HUES64 (cell line): ENCODE results near the gene DDX60.
"Not testable (repeated sequence)": the region's sequence is repeated elsewhere in the genome, so short reads cannot be mapped to it uniquely, and the experiment has no call there.

Experiments used
- H3K27ac ChIP-seq: 2 replicates; pipeline ENCODE4 v1.7.0; 2013; ENCODE audit warnings: low read depth, low read length, inconsistent platforms
- H3K27me3 ChIP-seq: 2 replicates; pipeline ENCODE4 v1.6.1; 2013; ENCODE audit warnings: mild to moderate bottlenecking, low read length; ENCODE audit not compliant: insufficient read depth
- H3K36me3 ChIP-seq: 2 replicates; pipeline ENCODE4 v1.6.1; 2013; ENCODE audit warnings: mild to moderate bottlenecking, low read length; ENCODE audit not compliant: insufficient read depth
- H3K4me1 ChIP-seq: 2 replicates; pipeline ENCODE4 v1.6.1; 2013; ENCODE audit warnings: mild to moderate bottlenecking, low read length, moderate library complexity; ENCODE audit not compliant: insufficient read depth
- H3K4me3 ChIP-seq: 2 replicates; pipeline ENCODE4 v1.5.1; 2013; ENCODE audit warnings: mild to moderate bottlenecking, low read length, moderate library complexity
- H3K9ac ChIP-seq: 2 replicates; pipeline ENCODE4 v1.6.1; 2013; ENCODE audit warnings: mild to moderate bottlenecking, low read depth, low read length
- H3K9me3 ChIP-seq: 2 replicates; pipeline ENCODE4 v1.6.1; 2013; ENCODE audit warnings: low read depth, low read length; ENCODE audit not compliant: insufficient read depth
- WGBS: fragments of 150-250, 120-280 bp; methylation state at CpG from one replicate; pipeline ENCODE4 v1.1.7; 2013; ENCODE audit warnings: missing lambda C conversion rate; 5-methylcytosine and 5-hydroxymethylcytosine counted together

DDX60 gene

GRCh38 chr4:168291242-168291641 is 27.3 kb downstream of the DDX60 start:
- Histone ChIP-seq H3K27me3 (no peaks in the 10 kb centered on the region), H3K9ac (no peak overlapping the region), H3K4me1 (no peaks in the 10 kb centered on the region), H3K27ac (no peak overlapping the region), H3K4me3 (no peak overlapping the region), H3K36me3 (no peaks in the 10 kb centered on the region), H3K9me3 (no peaks in the 10 kb centered on the region)
- no CpG with 5 or more reads among the region's 1 CpG for WGBS

DNA sequence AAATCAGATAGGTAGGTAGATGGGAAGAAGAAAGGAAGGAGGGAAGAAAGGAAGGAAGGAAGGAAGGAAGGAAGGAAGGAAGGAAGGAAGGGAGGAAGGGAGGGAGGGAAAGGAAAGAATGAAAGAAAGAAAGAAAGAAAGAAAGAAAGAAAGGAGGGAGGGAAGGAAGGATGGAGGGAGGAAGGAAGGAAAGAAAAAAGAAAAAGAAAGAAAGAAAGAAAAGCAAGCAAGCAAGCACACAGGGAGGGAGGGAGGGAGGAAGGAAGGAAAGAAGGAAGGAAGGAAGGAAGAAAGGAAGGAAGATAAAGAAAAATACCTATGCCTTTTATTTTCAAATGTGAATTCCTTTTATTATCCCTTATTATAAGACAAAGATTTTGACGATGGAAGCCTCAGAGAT is 32.7 kb downstream of the DDX60 start:
- H3K4me3 ChIP-seq, H3K9me3 ChIP-seq, H3K27ac ChIP-seq, H3K9ac ChIP-seq, H3K36me3 ChIP-seq, H3K27me3 ChIP-seq, H3K4me1 ChIP-seq: not testable (repeated sequence)
- no CpG with 5 or more reads among the region's 1 CpG for WGBS

GRCh38 chr4:168279556-168279955 is 39.0 kb downstream of the DDX60 start:
- Histone ChIP-seq H3K4me3 (no peak overlapping the region), H3K9me3 (no peaks in the 10 kb centered on the region), H3K27me3 (no peaks in the 10 kb centered on the region), H3K4me1 (no peaks in the 10 kb centered on the region), H3K36me3 (no peaks in the 10 kb centered on the region), H3K27ac (no peak overlapping the region), H3K9ac (no peak overlapping the region)
- whole genome bisulfite sequencing, result 93% methylated on average over 2 of the region's 2 CpGs

- Histone ChIP-seq H3K27me3 (no peaks in the 10 kb centered on the region), H3K27ac (no peak overlapping the region), H3K9ac (no peak overlapping the region), H3K36me3 (no peaks in the 10 kb centered on the region), H3K4me3 (no peak overlapping the region), H3K4me1 (no peaks in the 10 kb centered on the region), H3K9me3 (no peaks in the 10 kb centered on the region)
- 100% methylated on average over 2 of the region's 2 CpGs for WGBS
These were observed 42.7 kb downstream of the DDX60 start for GRCh38 chr4:168275836-168276235.

- H3K27me3 ChIP-seq, result no peaks in the 10 kb centered on the region
- H3K4me3 ChIP-seq, result no peak overlapping the region
- no peak overlapping the region for H3K9ac ChIP-seq
- H3K9me3 ChIP-seq, result no peaks in the 10 kb centered on the region
- WGBS, result 100% methylated on average over 1 of the region's 1 CpG
- no peaks in the 10 kb centered on the region for H3K4me1 ChIP-seq
- H3K36me3 ChIP-seq, result no peaks in the 10 kb centered on the region
- no peak overlapping the region for H3K27ac ChIP-seq
These were observed 43.7 kb downstream of the DDX60 start for GRCh38 chr4:168274871-168275270.

GRCh38 chr4:168273838-168274237 is 44.7 kb downstream of the DDX60 start:
- no peak overlapping the region for H3K27ac ChIP-seq
- 89% methylated on average over 9 of the region's 9 CpGs for WGBS

DNA sequence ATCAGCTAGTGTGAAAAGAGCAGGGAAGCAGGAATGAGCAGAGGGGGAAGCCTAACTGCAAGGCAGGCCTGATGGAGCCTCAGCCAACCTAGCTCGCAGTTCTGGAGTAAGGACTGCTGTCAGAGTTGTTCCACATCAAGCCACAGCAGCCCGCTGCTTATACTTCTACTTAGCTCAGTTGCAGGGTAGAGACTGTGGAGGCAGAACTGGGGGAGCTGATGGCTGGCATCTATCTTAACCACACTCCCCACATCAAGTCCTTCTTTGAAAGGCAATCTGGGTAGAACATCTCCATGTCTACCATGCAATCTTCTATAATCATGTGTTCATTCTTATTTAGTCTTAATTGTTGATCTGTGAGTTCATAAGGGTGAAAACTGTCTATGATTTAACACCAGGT is 46.1 kb downstream of the DDX60 start:
- H3K4me3 ChIP-seq, result no peak overlapping the region
- no peaks in the 10 kb centered on the region for H3K36me3 ChIP-seq
- no peaks in the 10 kb centered on the region for H3K27me3 ChIP-seq
- no peaks in the 10 kb centered on the region for H3K4me1 ChIP-seq
- H3K27ac ChIP-seq, result no peak overlapping the region
- WGBS, result 86% methylated on average over 2 of the region's 2 CpGs
- no peaks in the 10 kb centered on the region for H3K9me3 ChIP-seq
- no peak overlapping the region for H3K9ac ChIP-seq

More at GRCh38 chr4:168273838-168274237, 44.7 kb downstream of the DDX60 start:
- Histone ChIP-seq H3K36me3 (no peaks in the 10 kb centered on the region), H3K27me3 (no peaks in the 10 kb centered on the region), H3K9me3 (no peaks in the 10 kb centered on the region), H3K9ac (no peak overlapping the region), H3K4me3 (no peak overlapping the region), H3K4me1 (no peaks in the 10 kb centered on the region)

DNA sequence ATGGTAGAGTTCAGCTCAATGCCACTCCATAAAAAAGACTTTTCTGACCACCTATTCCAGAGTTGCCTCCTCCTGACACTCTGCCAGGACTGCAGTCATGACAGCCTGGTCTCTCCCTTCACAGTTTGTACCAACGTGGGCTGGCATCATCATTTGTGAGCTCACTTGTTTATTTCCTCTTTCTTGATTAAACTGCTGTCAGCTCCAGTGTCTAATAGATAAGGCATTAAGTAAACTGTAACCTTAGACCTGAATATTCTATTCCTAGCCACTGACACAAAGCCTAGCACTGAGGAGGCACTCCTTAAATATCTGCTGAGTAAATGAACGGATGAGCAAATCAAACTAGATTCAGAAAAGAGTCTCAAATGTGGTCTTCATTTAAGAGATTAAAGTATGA is 48.7 kb downstream of the DDX60 start:
- no peaks in the 10 kb centered on the region for H3K4me1 ChIP-seq
- 86% methylated on average over 2 of the region's 2 CpGs for WGBS
- no peaks in the 10 kb centered on the region for H3K36me3 ChIP-seq

DNA sequence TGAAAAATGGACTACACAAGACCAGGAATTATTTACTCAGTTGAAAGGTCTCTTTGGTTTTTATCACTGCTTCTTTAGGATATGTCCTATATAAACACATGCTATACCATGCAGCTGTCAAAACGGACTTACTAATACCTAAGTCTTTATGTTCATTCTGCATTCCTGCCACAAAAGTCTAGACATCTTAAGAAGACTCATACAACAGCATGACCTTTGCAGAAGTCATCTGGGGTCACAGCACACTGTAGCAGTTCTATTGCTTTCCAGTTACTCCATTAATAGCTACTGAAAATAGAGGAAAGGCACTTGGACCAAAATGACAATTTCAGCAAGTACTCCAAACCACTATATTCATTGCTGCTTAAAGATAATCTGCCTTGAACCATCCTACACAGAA is 53.2 kb downstream of the DDX60 start:
- Histone ChIP-seq H3K9me3 (no peaks in the 10 kb centered on the region), H3K36me3 (no peaks in the 10 kb centered on the region), H3K4me3 (no peak overlapping the region), H3K27me3 (no peaks in the 10 kb centered on the region), H3K4me1 (no peaks in the 10 kb centered on the region), H3K9ac (no peak overlapping the region), H3K27ac (no peak overlapping the region)
- WGBS, result 88% methylated on average over 1 of the region's 1 CpG

More for the DNA sequence above, 48.7 kb downstream of the DDX60 start:
- H3K4me3 ChIP-seq, result no peak overlapping the region
- no peak overlapping the region for H3K27ac ChIP-seq
- H3K9ac ChIP-seq, result no peak overlapping the region
- no peaks in the 10 kb centered on the region for H3K9me3 ChIP-seq
- H3K27me3 ChIP-seq, result no peaks in the 10 kb centered on the region

GRCh38 chr4:168264903-168265302 is 53.6 kb downstream of the DDX60 start:
- H3K27me3 ChIP-seq, result no peaks in the 10 kb centered on the region
- H3K9me3 ChIP-seq, result no peaks in the 10 kb centered on the region
- no peak overlapping the region for H3K27ac ChIP-seq
- no peaks in the 10 kb centered on the region for H3K36me3 ChIP-seq
- no peak overlapping the region for H3K9ac ChIP-seq
- no peaks in the 10 kb centered on the region for H3K4me1 ChIP-seq
- WGBS, result 85% methylated on average over 2 of the region's 3 CpGs
- H3K4me3 ChIP-seq, result no peak overlapping the region

- Histone ChIP-seq H3K4me3 (no peak overlapping the region), H3K27ac (no peak overlapping the region), H3K9ac (no peak overlapping the region), H3K9me3 (no peaks in the 10 kb centered on the region), H3K27me3 (no peaks in the 10 kb centered on the region), H3K36me3 (no peaks in the 10 kb centered on the region), H3K4me1 (no peaks in the 10 kb centered on the region)
- 100% methylated on average over 1 of the region's 1 CpG for WGBS
These were observed 55.5 kb downstream of the DDX60 start for GRCh38 chr4:168263039-168263438.

- Histone ChIP-seq H3K36me3 (no peaks in the 10 kb centered on the region), H3K9ac (no peak overlapping the region), H3K27me3 (no peaks in the 10 kb centered on the region), H3K4me3 (no peak overlapping the region), H3K9me3 (no peaks in the 10 kb centered on the region), H3K4me1 (0 out of 2 replicates have a peak, but pooled peaks cover 5% of the 10 kb centered on the region), H3K27ac (no peak overlapping the region)
- WGBS, result 100% methylated on average over 1 of the region's 1 CpG
These were observed 59.5 kb downstream of the DDX60 start for GRCh38 chr4:168259096-168259495.
